ENCODE measurements around the gene ALOXE3. TPM values are rescaled to one million over a fixed set of nuclear protein-coding genes. Genes with fewer than 3 reads are reported as not detected.
A peak's percentile ranks its signal among the peaks of the same experiment; 100 is the strongest.

Gene ALOXE3
- total RNA-seq, 1 donor from 2014 or later: not detected

- Histone ChIP-seq H3K27me3 (peaks cover 64% of the 10 kb centered on the region), H3K4me3 (peak overlapping the region; percentile 75), H3K9me3 (ENCODE audit: low read depth) (no peaks in the 10 kb centered on the region), H3K27ac (no peak overlapping the region), H3F3A (ENCODE audit: low read depth) (peaks cover 81% of the 10 kb centered on the region), H3K36me3 (no peaks in the 10 kb centered on the region), H3K4me1 (peaks cover 14% of the 10 kb centered on the region), H3K4me2 (peak overlapping the region; percentile 90), H3K79me2 (ENCODE audit: low read depth) (no peaks in the 10 kb centered on the region), H4K20me1 (ENCODE audit: low read depth) (peaks cover 28% of the 10 kb centered on the region), H2AFZ (replicated peaks) (peak overlapping the region; percentile 71), H3K9ac (no peak overlapping the region)
- Mint-ChIP-seq H3K27me3 (ENCODE audit: insufficient read depth, low read depth) (peaks cover 82% of the 10 kb centered on the region), H3K9me3 (peaks cover 24% of the 10 kb centered on the region), H3K4me3 (peak overlapping the region; percentile 91), H3K4me1 (peaks cover 50% of the 10 kb centered on the region), H3K27ac (no peak overlapping the region), H3K36me3 (peaks cover 7% of the 10 kb centered on the region)
- peak; percentile 59 for DNase-seq (ENCODE audit: low spot score)
- TF ChIP-seq EZH2 (IDR thresholded peaks at IDR 0.05) (peak; percentile 71), EZH2phosphoT487 (IDR thresholded peaks at IDR 0.05) (peak; percentile 75), CTCF (IDR thresholded peaks at IDR 0.05) (no peak)
These were observed 4.8 kb upstream of the ALOXE3 start for GRCh38 chr17:8122924-8123694.

- H3K4me2 ChIP-seq: peak overlapping the region; percentile 90
- peaks cover 24% of the 10 kb centered on the region for H3K9me3 Mint-ChIP-seq
- peaks cover 54% of the 10 kb centered on the region for H3K4me1 Mint-ChIP-seq
- peaks cover 7% of the 10 kb centered on the region for H3K36me3 Mint-ChIP-seq
- no peak overlapping the region for H3K9ac ChIP-seq
- H3K36me3 ChIP-seq: no peaks in the 10 kb centered on the region
- H3K27me3 ChIP-seq: peaks cover 64% of the 10 kb centered on the region
- H3F3A ChIP-seq (ENCODE audit: low read depth): peaks cover 83% of the 10 kb centered on the region
- no peak overlapping the region for H3K27ac ChIP-seq
- peak overlapping the region; percentile 91 for H3K4me3 Mint-ChIP-seq
- peaks cover 14% of the 10 kb centered on the region for H3K4me1 ChIP-seq
- peaks cover 85% of the 10 kb centered on the region for H3K27me3 Mint-ChIP-seq (ENCODE audit: insufficient read depth, low read depth)
- peak overlapping the region; percentile 75 for H3K4me3 ChIP-seq
- TF ChIP-seq EZH2 (IDR thresholded peaks at IDR 0.05) (no peak), CTCF (IDR thresholded peaks at IDR 0.05) (no peak), EZH2phosphoT487 (IDR thresholded peaks at IDR 0.05) (no peak)
- no peak overlapping the region for H3K27ac Mint-ChIP-seq
- peaks cover 28% of the 10 kb centered on the region for H4K20me1 ChIP-seq (ENCODE audit: low read depth)
- no peaks in the 10 kb centered on the region for H3K79me2 ChIP-seq (ENCODE audit: low read depth)
- DNase-seq (ENCODE audit: low spot score): peak; percentile 57
- no peaks in the 10 kb centered on the region for H3K9me3 ChIP-seq (ENCODE audit: low read depth)
- peak overlapping the region; percentile 71 for H2AFZ ChIP-seq (replicated peaks)
These were observed 4.2 kb upstream of the ALOXE3 start for GRCh38 chr17:8122422-8122923.

GRCh38 chr17:8121681-8122421, 3.5 kb upstream of the ALOXE3 start:
- Mint-ChIP-seq H3K9me3 (peaks cover 24% of the 10 kb centered on the region), H3K36me3 (peaks cover 7% of the 10 kb centered on the region), H3K4me3 (peak overlapping the region; percentile 91), H3K27me3 (ENCODE audit: insufficient read depth, low read depth) (peaks cover 83% of the 10 kb centered on the region), H3K4me1 (peaks cover 51% of the 10 kb centered on the region), H3K27ac (no peak overlapping the region)
- peaks cover 11% of the 10 kb centered on the region for H3K4me1 ChIP-seq
- H4K20me1 ChIP-seq (ENCODE audit: low read depth): peaks cover 24% of the 10 kb centered on the region
- H3K4me3 ChIP-seq: peak overlapping the region; percentile 75
- peak overlapping the region; percentile 90 for H3K4me2 ChIP-seq
- no peaks in the 10 kb centered on the region for H3K9me3 ChIP-seq (ENCODE audit: low read depth)
- H3K9ac ChIP-seq: no peak overlapping the region
- no peak overlapping the region for H3K27ac ChIP-seq
- H3K27me3 ChIP-seq: peaks cover 64% of the 10 kb centered on the region
- peak overlapping the region; percentile 71 for H2AFZ ChIP-seq (replicated peaks)
- no peaks in the 10 kb centered on the region for H3K36me3 ChIP-seq
- no peaks in the 10 kb centered on the region for H3K79me2 ChIP-seq (ENCODE audit: low read depth)
- TF ChIP-seq EZH2phosphoT487 (IDR thresholded peaks at IDR 0.05) (no peak), EZH2 (IDR thresholded peaks at IDR 0.05) (no peak), CTCF (IDR thresholded peaks at IDR 0.05) (peak; percentile 75)
- peaks cover 77% of the 10 kb centered on the region for H3F3A ChIP-seq (ENCODE audit: low read depth)
- DNase-seq (ENCODE audit: low spot score): peak; percentile 96

Data from neural progenitor cell (in vitro differentiated cells).